ENCODE results near the gene ST3GAL4.
"Not testable (repeated sequence)": the region's sequence is repeated elsewhere in the genome, so short reads cannot be mapped to it uniquely, and the experiment has no call there.

The ST3GAL4 gene

DNA sequence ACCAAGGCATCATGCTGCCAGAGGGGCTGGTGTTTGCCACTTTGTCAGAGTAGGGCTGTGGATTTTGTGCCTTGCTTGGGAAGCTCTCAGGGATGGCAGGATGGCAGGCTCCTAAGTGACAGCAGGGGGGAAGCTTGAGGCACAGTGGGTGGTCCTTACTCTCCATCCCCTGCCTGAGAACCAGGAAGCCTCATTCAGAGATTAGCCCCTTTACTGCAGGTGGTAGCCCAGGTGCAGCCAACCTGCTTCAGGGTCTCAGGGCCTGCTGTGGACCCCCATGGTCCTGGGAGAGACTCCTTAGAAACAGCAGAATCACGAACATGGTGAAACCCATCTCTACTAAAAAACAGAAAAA lies 8.9 kb upstream of the ST3GAL4 start:
- TF ChIP-seq, protein P1, sequence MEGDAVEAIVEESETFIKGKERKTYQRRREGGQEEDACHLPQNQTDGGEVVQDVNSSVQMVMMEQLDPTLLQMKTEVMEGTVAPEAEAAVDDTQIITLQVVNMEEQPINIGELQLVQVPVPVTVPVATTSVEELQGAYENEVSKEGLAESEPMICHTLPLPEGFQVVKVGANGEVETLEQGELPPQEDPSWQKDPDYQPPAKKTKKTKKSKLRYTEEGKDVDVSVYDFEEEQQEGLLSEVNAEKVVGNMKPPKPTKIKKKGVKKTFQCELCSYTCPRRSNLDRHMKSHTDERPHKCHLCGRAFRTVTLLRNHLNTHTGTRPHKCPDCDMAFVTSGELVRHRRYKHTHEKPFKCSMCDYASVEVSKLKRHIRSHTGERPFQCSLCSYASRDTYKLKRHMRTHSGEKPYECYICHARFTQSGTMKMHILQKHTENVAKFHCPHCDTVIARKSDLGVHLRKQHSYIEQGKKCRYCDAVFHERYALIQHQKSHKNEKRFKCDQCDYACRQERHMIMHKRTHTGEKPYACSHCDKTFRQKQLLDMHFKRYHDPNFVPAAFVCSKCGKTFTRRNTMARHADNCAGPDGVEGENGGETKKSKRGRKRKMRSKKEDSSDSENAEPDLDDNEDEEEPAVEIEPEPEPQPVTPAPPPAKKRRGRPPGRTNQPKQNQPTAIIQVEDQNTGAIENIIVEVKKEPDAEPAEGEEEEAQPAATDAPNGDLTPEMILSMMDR (IDR thresholded peaks at IDR 0.05; ENCODE audit: borderline replicate concordance, insufficient read depth, low read depth, low read length) = no peak
- no peak overlapping the region for H3K4me3 ChIP-seq (ENCODE audit: low read depth, low read length)

DNA sequence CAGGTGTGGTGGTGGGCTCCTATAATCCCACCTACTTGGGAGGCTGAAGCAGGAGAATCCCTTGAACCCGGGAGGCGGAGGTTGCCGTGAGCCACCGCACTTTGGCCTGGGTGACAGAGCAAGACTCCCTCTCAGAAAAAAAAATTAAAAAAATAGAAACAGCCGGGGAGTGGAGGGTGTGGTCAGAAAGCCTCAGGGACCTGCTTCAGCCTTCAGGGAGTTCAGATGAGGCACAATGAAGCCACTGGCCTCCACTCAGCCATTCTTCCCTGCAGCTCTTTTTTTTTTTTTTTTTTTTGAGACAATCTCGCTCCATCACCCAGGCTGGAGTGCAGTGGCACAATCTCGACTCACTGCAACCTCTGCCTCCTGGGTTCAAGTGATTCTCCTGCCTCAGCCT lies 8.5 kb upstream of the ST3GAL4 start:
- not testable (repeated sequence) for H3K4me3 ChIP-seq (ENCODE audit: low read depth, low read length)

DNA sequence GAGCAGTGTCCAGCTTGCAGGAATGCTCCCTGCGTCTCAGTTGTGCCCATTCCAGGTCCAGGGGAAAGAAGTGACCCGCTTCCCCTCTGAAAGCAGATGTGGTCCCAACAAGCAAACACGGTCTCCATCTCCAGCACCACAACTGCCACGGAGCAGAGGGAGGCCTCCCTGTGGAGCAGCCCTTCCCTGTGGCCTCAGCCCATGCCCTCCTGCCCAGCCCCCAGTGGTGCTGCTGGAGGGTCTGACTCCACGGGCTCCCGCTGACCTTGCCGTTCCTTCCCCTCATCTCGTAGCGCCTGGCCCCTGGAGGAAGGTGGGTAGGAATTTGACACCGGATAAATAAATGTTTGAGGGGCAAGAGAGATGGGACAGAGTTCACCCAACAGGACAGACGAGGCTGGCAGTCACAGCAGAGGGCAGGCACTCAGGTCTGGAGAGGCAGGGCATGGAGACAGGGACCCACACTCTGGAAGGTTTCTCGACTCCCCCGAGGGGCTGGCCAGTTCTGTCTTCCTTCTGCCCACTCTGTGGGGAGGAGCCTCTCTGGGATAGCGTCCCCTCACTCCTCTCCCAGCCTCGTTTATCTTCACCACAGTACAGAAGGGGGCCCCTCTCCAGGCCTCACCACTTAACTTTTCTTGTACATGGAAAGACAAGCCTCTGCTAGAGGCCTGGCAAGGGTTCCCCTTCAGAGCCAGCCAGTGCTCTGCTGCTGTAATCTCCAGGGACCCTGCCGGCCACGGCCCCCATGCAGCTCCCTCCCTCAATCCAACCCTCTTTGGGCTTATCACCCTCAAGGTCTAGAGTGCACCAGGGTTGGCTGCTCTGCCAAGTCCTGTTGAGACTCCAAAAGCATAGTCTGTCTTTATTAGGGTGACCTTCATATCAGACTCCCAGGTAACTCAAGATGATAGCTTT lies 7.5 kb upstream of the ST3GAL4 start:
- no peak overlapping the region for H3K4me3 ChIP-seq (ENCODE audit: low read depth, low read length)
- TF ChIP-seq, protein P1 (IDR thresholded peaks at IDR 0.05; ENCODE audit: borderline replicate concordance, insufficient read depth, low read depth, low read length) = no peak

DNA sequence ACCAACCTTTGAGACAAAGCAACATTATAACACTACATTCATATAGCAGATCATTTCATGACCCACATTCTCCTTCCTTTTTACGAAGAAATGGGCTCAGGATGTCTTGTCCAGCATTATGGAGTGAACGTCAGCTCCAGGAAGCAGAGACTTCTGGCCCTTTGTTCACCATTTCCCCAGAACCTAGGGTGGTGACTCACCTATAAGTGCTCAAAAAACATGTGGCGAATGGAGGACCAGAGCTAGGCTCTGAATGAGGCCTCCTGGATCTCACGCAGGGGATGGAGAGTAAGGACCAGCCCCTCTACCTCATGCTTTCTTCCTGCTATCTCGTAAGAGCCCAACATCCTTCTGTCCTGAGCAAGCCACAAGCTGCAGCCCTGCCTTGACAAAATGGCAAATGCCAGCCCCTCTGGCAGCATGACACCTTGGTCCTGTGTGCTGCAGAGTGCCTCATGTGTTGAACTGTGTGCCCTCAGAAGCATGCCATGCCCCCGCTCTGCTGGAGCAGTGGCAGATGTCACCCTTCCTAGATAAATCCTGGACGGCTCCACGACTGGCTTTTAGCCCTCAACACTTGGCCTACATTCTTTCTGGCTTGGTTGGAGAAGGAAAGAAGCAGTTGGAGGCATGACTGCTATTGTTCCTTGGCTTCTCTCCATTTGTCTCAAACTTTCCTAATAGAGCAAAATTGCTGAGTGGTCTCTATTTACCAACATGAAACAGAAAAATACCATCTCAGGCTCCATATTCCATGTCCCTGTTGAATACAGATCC lies 6.5 kb upstream of the ST3GAL4 start:
- H3K4me3 ChIP-seq (ENCODE audit: low read depth, low read length) = no peak overlapping the region
- TF ChIP-seq, protein P1 (IDR thresholded peaks at IDR 0.05; ENCODE audit: borderline replicate concordance, insufficient read depth, low read depth, low read length) = no peak

DNA sequence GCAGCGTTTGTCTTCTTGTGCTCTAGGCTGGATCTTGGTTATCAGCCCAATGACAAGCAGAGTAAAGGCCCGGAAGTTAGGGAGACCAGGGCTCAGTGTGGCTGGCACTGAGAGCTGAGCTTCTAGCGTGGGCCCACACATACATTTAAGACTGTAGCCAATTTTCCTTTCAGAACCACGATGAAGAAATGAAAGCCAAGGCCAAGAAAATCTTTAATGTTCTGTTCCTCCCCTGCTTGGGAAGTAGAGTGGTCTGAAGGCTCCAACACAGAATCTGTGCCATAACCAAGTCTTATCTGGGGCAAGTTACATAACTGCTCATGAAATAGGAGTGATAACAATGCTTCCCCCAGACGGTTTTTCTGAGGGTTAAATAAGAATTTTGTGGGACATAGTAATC lies 4.7 kb upstream of the ST3GAL4 start:
- H3K4me3 ChIP-seq (ENCODE audit: low read depth, low read length) = no peak overlapping the region
- TF ChIP-seq, protein P1 (IDR thresholded peaks at IDR 0.05; ENCODE audit: borderline replicate concordance, insufficient read depth, low read depth, low read length) = no peak

DNA sequence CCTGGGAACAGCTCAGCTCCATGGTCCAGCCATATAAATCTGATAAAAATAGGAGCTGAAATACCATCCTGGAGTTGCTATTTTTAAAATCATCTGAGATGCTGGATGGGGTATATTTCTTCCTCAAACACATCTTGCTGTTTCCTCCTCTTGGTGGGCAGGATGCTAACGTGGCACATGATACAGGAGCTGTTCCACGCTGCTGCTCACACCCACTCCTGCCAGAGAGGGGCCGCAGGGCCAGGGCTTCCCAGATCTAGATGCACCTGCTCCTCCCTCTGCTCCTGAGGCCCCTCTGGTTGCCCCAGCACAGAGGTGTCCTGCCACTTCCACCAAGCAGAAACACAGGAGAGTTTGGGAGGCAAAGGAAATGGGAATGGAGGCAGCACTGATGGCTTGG lies 3.3 kb upstream of the ST3GAL4 start:
- TF ChIP-seq, protein P1 (IDR thresholded peaks at IDR 0.05; ENCODE audit: borderline replicate concordance, insufficient read depth, low read depth, low read length) = no peak
- no peak overlapping the region for H3K4me3 ChIP-seq (ENCODE audit: low read depth, low read length)

DNA sequence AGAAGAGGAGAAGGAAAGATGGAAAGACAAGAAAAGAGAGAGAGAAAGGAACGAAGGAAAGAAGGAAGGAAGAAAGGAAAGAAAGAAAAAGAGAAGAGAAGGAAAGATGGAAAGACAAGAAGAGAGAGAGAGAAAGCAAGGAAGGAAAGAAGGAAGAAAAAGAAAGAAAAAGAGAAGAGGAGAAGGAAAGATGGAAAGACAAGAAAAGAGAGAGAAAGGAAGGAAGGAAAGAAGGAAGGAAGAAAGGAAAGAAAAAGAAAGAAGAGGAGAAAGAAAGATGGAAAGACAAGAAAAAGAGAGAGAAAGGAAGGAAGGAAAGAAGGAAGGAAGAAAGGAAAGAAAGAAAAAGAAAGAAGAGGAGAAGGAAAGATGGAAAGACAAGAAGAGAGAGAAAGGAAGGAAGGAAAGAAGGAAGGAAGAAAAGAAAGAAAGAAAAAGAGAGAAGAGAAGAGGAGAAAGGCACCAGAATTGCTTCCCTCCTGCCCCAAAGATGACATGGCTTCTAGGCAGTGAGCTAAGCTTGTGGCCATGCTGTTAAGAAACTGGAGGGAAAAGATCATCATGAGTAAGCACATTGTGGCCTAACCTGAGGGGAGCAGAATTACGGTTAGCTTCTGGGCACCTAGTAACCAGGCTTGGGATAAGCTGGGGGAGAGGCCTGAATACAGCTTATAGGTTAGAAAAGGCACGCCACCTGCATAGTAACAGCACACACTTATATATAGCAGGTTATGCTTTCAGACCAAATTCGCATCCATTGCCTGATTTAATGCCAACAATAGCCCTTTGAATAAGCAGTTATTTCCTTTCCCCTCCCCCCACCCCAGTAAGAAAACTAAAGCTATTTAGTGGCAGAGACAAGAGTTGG lies 2.3 kb upstream of the ST3GAL4 start:
- H3K4me3 ChIP-seq (ENCODE audit: low read depth, low read length) = peak overlapping the region; percentile 1
- TF ChIP-seq, protein P1 (IDR thresholded peaks at IDR 0.05; ENCODE audit: borderline replicate concordance, insufficient read depth, low read depth, low read length) = no peak
